ENCODE measurements around the gene DNAAF9.

GRCh38 chr20:3421985-3422384 lies 14.5 kb upstream of the DNAAF9 start:
- TF ChIP-seq CTCF (IDR thresholded peaks at IDR 0.05; ENCODE audit: extremely low read depth in 1 of 2, insufficient read depth in 1 of 2, low read depth in 1 of 2, low read length in 2 of 2) (no peak), EZH2 (IDR thresholded peaks at IDR 0.05; ENCODE audit: borderline replicate concordance, low read depth, low read length, severe bottlenecking) (no peak), MAX (IDR thresholded peaks at IDR 0.05; ENCODE audit: insufficient read depth, insufficient read length) (no peak), JUN (IDR thresholded peaks at IDR 0.05; ENCODE audit: borderline replicate concordance, insufficient read depth, insufficient read length, low read depth) (no peak), POLR2AphosphoS5 (IDR thresholded peaks at IDR 0.05; ENCODE audit: insufficient read depth, low read depth, low read length) (no peak)

All from endothelial cell of umbilical vein (primary cell).